Erythroblast (primary cell): ENCODE results near the gene CDC42BPA.

Experiments used
- GATA1 ChIP-seq: IDR thresholded peaks from 2 replicates; pipeline ENCODE4 v1.6.1; 2011; ENCODE audit warnings: low read depth, mild to moderate bottlenecking, control low read depth, low read length, moderate library complexity
- POLR2A ChIP-seq: IDR thresholded peaks from 2 replicates; pipeline ENCODE4 v1.6.1; 2011; ENCODE audit warnings: mild to moderate bottlenecking, low read length

- no peak for TF ChIP-seq POLR2A
- no peak for TF ChIP-seq GATA1
Measured at GRCh38 chr1:227303662-227304061, 14.6 kb downstream of the CDC42BPA start.
